ENCODE measurements around the gene ERMN.
"Not testable (repeated sequence)": the region's sequence is repeated elsewhere in the genome, so short reads cannot be mapped to it uniquely, and the experiment has no call there.

ERMN gene

DNA sequence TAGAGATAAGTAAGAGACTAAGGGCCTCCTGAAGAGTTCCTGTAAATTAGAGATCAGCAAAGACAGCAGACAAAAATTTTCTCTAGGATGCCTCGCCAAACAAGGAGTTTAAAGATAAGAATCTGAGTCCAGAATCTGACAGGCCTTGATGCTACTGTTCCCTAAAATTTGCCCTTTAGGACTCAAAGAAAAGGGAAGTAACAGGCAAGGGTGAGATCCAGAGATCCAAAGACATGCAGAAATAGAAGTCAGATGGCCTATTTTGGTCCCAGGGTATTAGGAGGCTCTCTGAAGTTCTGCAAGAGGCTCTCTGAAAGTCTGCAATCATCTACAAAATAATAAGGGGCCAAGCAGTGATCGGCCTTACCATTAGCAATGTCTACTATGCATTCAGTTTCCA is 35.1 kb downstream of the ERMN start:
- DNase-seq = no peak

DNA sequence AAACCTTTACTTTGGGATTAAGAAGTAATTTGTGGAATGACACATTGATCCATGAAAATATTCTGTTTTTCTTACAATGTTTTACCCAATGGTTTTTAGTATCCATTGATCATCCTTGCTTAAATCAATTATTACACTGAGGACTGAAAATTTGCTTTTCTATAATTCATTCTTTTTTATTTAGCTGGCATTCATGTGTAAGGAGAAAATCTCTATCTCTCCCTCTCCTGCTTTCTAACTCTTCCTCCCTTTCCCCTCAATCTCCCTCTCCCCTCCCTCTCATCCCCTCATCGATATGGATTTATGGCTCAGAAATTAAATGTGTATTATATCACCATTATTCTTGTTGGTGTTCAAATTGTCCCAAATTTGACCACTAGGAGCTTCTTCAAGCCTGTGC is 38.5 kb downstream of the ERMN start:
- no peak for DNase-seq

DNA sequence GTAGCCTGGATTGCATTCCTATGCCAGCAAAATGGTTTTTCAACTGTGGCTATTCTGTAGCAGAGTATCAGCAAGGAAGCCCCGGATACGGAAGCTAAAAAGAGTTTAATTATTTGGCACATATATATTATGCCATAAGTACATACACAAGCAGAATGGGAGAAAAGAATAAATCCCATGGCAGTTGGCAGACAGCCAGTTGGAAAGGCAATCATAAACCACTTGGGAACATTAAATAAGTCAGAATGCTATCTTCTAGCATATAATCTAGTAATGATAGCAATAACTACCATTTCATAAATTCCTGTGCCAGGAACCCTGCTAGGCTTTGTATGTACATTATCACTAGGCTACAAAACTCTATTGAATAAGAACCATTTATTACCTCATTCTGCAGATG is 42.2 kb downstream of the ERMN start:
- no peak for DNase-seq

DNA sequence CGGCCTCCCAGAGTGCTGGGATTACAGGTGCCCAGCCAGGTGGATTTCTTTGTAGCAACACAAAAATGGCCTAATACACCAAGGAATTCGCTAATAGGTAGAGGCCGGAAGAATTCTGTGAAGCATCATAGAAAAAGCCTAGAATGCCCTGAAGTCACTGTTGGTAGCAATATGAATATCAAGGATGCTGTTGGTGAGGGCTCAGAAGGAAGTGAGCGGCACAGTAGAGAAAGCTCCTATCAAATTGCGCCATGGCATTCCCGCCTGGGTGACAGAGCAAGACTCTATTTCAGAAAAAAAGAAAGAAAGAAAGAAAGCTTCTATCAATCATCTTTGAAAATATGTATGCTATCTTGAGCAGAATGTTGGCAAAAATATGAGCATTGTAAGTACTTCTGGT is 44.3 kb downstream of the ERMN start:
- no peak for DNase-seq

GRCh38 chr2:157279311-157279710 is 46.3 kb downstream of the ERMN start:
- not testable (repeated sequence) for DNase-seq

DNA sequence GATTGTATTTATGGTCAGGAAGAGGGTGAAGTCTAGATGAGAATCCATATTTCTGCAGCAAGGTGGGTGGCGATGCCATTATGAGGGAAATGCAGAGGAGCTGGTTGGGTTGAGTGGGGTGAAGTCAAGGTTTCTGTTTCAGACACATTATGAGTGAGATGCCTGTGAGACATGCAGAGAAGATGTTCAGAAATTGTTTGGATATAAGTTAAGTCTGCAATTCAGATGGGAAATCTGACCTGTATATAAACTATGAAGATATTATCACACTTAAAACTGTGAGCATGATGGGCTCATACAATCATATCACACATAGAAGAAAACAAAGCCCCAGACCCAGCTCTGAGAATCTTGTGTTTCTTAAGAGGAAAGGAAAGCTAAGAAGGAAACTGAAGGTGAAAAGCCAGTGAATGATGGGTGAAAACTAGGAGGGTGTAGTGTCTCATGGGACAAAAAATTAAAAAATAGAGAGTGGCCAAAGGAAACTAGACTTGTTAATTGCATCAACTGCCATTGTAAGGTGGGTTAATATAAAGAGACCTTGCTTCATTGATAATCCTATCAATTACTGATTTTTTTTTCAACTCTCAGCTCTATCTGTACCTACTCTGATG is 53.9 kb downstream of the ERMN start:
- DNase-seq = no peak

GRCh38 chr2:157269922-157270321 is 55.7 kb downstream of the ERMN start:
- no peak for DNase-seq

DNA sequence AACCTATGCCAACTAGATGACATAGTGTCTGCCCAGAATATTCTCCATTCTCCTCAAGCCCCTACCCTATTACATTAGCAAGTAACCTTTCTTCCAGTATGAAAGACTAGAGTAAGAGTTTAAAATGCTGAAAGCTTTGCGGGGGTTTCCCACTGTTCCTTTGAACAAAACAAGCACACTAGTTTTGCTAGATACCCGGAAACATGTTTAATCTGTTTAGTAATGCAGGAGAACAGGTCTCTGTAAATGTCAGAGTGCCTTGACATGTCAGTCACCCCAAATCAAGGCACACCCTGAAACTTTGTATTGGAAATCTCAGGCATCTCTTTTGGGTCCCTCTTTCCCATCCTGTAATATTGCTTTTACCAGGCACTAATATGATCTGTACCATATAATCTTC is 56.6 kb downstream of the ERMN start:
- DNase-seq = no peak

Data from NCI-H1092 treated with DMSO at 0.1 percent for 48 hours (cell line).